HFFc6 (cell line): ENCODE data around the gene AKAP13. TPM values are rescaled to one million over a fixed set of nuclear protein-coding genes. Genes with fewer than 3 reads are reported as not detected.

ENCODE experiments used
- DNase-seq: peaks from one replicate; pipeline ENCODE4 v3.0.0-alpha.2; 2018
- H3K27ac Mint-ChIP-seq: 2 replicates; pipeline ENCODE4 v1.8.0; 2020; ENCODE audit warnings: mild to moderate bottlenecking, mixed read lengths
- H3K27me3 Mint-ChIP-seq: 2 replicates; pipeline ENCODE4 v1.8.0; 2021; ENCODE audit warnings: mild to moderate bottlenecking, moderate library complexity, mixed read lengths; ENCODE audit not compliant: insufficient read depth
- H3K36me3 Mint-ChIP-seq: 2 replicates; pipeline ENCODE4 v1.8.0; 2021; ENCODE audit warnings: low read depth, mixed read lengths
- H3K4me1 Mint-ChIP-seq: 2 replicates; pipeline ENCODE4 v1.8.0; 2020; ENCODE audit warnings: low read depth, mixed read lengths
- H3K4me3 Mint-ChIP-seq: 2 replicates; pipeline ENCODE4 v1.8.0; 2020; ENCODE audit warnings: mild to moderate bottlenecking, moderate library complexity, mixed read lengths
- H3K9me3 Mint-ChIP-seq: 2 replicates; pipeline ENCODE4 v1.8.0; 2020; ENCODE audit warnings: mild to moderate bottlenecking, mixed read lengths
- total RNA-seq, 6 experiments: library from RNA; stranded (reverse); fragmentation: NEBNext Ultra II Directional; extraction: Animal tissue kit (Norgen Biotek cat#: 25700); gene quantifications; 2 replicates in 1 of 6; 3 replicates in 5 of 6; pipeline ENCODE4 v1.2.3, GENCODE V29; 2021
- TF ChIP-seq, protein P1 (sequence below): fragments of 200-600 bp; sonication (generic); IDR thresholded peaks from 2 replicates; pipeline ENCODE4 v1.5.0; 2021; ENCODE audit warnings: antibody characterized with exemption, mild to moderate bottlenecking

Gene AKAP13
- total RNA-seq, 6 experiments from 2014 or later = 29.0 to 51.3 (median 35.6) TPM

DNA sequence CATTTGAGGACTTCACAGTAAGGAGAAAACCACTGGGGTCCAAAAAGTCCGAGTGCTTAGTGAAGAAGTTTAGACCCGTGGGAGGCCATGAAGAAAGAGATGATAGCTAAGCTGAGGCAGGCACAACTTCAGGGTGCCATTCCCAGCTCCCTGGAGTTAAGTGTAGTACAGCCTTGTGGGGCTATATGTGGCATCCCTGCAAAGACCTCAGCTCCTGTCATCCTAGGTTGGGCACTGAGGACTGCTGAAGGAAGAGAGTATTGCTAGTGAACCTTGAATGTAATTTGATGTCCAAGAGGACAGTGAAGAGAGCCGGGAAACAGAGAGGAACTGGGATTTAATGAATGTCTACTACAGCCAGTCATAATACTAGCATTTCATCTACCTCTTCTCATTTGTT is 162.1 kb downstream of the AKAP13 start:
- Mint-ChIP-seq H3K27ac (no peak overlapping the region), H3K4me1 (peaks cover 29% of the 10 kb centered on the region), H3K4me3 (no peak overlapping the region; the same call in 1 of the 2 replicates), H3K9me3 (no peaks in the 10 kb centered on the region), H3K27me3 (no peaks in the 10 kb centered on the region; the same call in 1 of the 2 replicates), H3K36me3 (peaks cover 31% of the 10 kb centered on the region)
- TF ChIP-seq, protein P1, sequence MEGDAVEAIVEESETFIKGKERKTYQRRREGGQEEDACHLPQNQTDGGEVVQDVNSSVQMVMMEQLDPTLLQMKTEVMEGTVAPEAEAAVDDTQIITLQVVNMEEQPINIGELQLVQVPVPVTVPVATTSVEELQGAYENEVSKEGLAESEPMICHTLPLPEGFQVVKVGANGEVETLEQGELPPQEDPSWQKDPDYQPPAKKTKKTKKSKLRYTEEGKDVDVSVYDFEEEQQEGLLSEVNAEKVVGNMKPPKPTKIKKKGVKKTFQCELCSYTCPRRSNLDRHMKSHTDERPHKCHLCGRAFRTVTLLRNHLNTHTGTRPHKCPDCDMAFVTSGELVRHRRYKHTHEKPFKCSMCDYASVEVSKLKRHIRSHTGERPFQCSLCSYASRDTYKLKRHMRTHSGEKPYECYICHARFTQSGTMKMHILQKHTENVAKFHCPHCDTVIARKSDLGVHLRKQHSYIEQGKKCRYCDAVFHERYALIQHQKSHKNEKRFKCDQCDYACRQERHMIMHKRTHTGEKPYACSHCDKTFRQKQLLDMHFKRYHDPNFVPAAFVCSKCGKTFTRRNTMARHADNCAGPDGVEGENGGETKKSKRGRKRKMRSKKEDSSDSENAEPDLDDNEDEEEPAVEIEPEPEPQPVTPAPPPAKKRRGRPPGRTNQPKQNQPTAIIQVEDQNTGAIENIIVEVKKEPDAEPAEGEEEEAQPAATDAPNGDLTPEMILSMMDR = no peak
- DNase-seq = no peak

DNA sequence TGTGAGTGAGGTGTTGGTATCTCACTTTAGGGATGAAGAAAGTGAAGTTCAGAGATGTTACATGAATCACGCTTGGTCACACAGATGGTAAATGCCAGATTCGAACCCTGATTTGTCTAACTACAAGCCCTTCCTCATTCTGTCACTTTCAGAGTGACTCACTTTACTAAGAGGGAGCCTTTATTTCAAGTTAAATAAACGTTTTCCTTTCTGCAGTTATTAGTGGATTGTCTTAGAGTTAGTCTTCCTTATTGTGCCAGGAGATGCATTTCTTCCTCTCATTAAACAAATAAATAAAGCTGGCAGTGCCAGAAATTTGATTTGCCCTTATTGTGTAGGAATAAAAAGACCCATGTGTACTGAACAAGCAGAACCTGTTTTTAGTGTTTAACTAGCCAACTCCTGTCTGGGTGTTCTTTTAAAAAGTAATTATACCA is 162.5 kb downstream of the AKAP13 start:
- no peaks in the 10 kb centered on the region for H3K9me3 Mint-ChIP-seq
- no peaks in the 10 kb centered on the region; the same call in 1 of the 2 replicates for H3K27me3 Mint-ChIP-seq
- no peak overlapping the region for H3K4me3 Mint-ChIP-seq
- H3K27ac Mint-ChIP-seq = no peak overlapping the region
- H3K4me1 Mint-ChIP-seq = peaks cover 33% of the 10 kb centered on the region
- TF ChIP-seq, protein P1 = no peak
- H3K36me3 Mint-ChIP-seq = peaks cover 35% of the 10 kb centered on the region
- no peak for DNase-seq

DNA sequence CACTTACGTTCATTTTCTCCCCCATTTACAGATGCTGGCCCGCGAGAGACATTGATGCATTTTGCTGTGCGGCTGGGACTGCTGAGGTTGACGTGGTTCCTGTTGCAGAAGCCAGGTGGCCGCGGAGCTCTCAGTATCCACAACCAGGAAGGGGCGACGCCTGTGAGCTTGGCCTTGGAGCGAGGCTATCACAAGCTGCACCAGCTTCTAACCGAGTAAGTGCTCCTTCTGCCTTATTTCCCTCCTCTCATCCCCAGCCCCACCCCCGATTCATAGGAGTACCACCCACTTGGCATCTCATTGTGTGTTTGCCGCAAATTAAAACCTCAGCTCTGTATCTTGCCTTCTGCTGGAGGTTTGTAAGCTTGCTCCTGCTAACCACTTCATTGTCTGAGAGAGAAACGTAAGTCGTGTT is 163.3 kb downstream of the AKAP13 start:
- H3K9me3 Mint-ChIP-seq = no peaks in the 10 kb centered on the region
- no peak overlapping the region for H3K27ac Mint-ChIP-seq
- no peak overlapping the region for H3K4me3 Mint-ChIP-seq
- H3K27me3 Mint-ChIP-seq = no peaks in the 10 kb centered on the region; the same call in 1 of the 2 replicates
- H3K4me1 Mint-ChIP-seq = peaks cover 34% of the 10 kb centered on the region
- TF ChIP-seq, protein P1 = no peak
- peaks cover 35% of the 10 kb centered on the region for H3K36me3 Mint-ChIP-seq
- no peak for DNase-seq

DNA sequence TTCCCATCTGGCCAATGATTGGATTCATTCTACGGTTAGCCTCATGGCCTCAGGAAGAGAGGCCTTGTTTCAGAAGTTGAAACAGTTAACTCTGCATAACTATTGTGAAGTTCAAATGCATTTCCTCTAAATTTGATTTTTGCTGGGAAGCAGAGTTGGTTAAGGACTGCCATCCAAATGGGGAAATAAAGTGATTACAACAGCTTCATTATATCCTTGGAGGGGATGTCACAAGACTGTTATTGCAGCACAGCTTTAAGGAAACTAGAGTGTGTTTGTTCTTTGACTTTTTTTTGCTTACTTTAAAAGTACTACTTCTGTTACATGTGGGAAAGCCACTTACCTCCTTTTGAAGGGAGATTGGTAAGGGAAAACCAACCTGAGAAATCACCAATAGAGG is 164.8 kb downstream of the AKAP13 start:
- H3K4me3 Mint-ChIP-seq = no peak overlapping the region
- H3K9me3 Mint-ChIP-seq = no peaks in the 10 kb centered on the region
- TF ChIP-seq, protein P1 = no peak
- no peaks in the 10 kb centered on the region for H3K27me3 Mint-ChIP-seq
- peaks cover 34% of the 10 kb centered on the region for H3K4me1 Mint-ChIP-seq
- peaks cover 35% of the 10 kb centered on the region for H3K36me3 Mint-ChIP-seq
- peak overlapping the region; percentile 17; the same call in 1 of the 2 replicates for H3K27ac Mint-ChIP-seq
- DNase-seq = no peak

DNA sequence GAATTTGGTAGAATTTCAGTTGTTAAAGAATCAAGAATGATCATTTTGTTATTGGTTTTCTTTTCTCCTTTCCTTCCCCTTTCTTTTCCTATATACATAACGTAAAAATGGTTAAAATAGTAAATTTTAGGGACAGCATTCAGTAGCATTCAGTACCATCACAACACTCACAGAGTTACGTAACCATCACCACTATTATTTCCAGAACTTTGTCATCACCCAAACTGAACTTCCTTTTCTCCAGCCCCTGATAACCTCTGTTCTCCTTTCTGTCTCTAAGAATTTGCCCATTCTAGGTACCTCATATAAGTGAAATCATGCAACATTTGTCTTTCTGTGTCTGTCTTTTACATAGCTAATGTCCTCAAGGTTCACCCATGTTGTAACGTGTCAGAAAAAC is 165.3 kb downstream of the AKAP13 start:
- DNase-seq = no peak
- peaks cover 35% of the 10 kb centered on the region for H3K36me3 Mint-ChIP-seq
- H3K4me3 Mint-ChIP-seq = no peak overlapping the region
- TF ChIP-seq, protein P1 = no peak
- H3K9me3 Mint-ChIP-seq = no peaks in the 10 kb centered on the region
- peaks cover 34% of the 10 kb centered on the region for H3K4me1 Mint-ChIP-seq
- no peaks in the 10 kb centered on the region for H3K27me3 Mint-ChIP-seq
- H3K27ac Mint-ChIP-seq = peak overlapping the region; percentile 17

DNA sequence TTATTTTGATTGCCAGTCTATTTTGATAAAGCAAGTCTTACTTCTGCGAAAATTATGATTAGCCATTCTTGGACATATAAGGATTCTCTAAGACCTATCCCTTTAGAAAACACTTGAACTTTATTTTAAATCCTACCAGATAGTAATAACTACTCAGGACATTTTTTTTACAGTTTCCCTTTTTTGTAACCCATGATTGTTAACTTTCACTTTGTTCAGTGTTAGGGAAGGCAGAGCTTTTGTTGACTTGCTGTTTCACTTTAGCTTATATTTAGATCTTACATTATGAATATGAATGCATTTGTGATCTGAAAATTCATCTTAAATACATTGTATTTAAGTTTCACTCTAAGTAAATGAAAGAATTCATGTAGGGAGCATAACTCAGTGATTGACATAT is 167.0 kb downstream of the AKAP13 start:
- Mint-ChIP-seq H3K4me1 (peaks cover 18% of the 10 kb centered on the region), H3K4me3 (no peak overlapping the region), H3K27ac (no peak overlapping the region), H3K36me3 (peaks cover 35% of the 10 kb centered on the region), H3K27me3 (no peaks in the 10 kb centered on the region), H3K9me3 (no peaks in the 10 kb centered on the region)
- DNase-seq = no peak
- TF ChIP-seq, protein P1 = no peak
